HG03469 (cell line): ENCODE data around the gene WDR48.
A peak's percentile ranks its signal among the peaks of the same experiment; 100 is the strongest.

Experiments used
- ATAC-seq: cut with Tn5 transposase; IDR thresholded peaks from one replicate; pipeline ENCODE4 v1.9.1; 2021; ENCODE audit warnings: mild to moderate bottlenecking, moderate library complexity, moderate number of reproducible peaks; ENCODE audit not compliant: unreplicated experiment

Gene WDR48

DNA sequence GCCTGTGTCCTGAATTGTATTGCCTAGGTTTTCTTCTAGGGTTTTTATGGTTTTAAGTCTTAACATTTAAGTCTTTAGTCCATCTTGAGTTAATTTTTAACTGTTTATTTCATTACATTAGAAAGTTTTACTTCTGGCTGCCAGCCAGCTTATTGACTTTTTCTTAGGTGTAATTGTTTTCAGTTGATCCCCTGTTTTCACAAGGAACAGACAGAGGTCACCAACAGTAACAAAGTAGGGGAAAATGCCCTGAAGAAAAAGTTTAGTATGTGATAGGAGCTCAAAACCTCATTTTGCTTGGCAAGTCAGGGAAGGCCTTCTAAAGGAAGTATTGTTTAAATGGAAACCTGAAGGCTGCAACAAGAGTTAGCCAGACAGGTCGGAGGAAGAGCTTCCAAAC is 10.4 kb downstream of the WDR48 start:
- ATAC-seq = no peak

DNA sequence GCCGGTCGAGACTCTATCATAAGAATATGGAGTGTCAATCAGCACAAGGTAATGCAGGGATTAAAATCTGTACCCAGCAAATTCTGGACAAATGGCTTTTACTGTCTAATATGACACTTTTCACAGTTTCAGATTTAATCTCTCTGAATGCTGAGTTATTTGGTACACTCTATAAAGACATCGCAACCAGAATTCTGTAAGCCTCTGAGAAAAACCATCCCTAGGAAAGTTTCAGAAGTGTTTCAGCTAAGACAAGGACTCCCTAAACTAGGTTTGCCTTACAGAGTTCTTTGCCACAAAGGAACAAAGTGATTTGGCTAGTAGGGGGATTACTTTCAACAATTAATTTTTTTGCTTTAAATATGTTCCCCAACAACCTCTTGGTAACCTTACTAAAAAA is 11.3 kb downstream of the WDR48 start:
- no peak for ATAC-seq

DNA sequence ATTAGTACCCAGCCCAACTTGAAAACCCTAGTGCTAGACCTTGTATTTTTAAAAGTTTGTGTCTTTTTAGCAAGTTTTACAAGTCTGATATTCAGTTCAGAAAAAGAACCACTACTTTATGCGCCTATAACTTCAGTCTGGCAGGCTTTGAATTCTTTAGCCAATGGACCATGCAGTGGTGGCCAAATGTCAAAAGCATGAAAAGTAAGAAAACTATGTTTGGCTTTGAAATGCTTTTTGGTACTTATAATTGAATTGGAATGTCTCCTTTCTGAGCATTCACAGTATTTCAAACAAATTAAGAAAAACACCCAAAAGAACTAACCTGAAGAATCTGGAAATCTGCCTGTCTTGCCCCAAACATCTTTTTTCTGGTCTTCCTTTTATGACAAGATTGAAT is 12.8 kb downstream of the WDR48 start:
- no peak for ATAC-seq

DNA sequence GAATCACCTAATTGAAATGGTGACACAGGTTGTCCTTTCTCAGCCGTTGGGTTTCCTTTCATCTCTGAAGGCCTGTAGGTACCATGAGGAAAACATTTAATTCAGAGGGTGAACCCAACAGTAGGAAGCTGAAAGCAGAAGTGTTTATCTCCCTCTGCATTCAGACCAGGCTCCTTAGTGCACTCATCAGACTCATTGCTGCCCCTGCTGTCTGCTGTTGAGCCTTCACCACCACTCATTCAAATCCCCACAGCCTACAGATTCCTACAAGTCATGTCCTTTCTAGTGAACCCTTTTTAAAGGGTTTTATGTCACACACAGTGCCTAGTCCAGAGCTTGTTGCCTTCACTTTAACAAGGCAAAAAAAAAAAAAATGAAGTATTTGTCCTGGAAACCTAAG is 13.4 kb downstream of the WDR48 start:
- ATAC-seq = peak; percentile 91

DNA sequence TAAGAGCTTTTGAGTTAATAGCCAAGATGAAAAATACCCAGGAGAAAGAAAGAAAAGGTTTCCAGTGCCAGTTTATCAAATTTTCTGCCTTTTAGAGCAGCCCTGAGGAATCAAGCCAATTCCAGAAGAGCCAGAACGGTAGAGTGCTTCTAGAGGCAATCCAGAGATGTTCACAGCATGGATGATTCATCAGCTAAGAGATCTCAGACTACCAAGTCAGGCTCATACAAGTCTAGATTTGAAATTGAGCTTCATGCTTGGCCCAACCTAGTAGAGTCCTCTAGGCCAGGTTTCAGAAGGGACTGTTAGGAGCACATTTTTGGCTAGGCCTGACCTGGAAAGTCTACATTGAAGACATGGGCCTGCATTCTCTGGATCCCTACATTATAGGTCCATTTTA is 15.5 kb downstream of the WDR48 start:
- ATAC-seq = no peak

DNA sequence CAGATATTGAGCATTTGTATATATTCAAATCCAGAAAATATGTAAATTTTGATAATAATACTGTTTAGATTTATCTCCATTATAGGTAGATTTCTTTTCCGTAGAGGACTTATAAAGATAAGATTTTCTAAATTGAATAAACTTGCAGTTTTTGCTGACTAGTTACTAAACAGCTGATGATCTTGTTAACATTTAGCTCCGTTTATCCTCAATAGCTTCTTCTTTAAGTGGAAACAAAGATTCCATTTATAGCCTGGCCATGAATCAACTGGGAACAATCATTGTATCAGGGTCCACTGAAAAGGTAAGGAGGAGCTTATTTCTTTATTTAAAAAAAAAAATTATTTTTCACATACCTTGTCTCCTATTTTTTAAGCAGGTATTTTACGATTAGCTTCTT is 16.7 kb downstream of the WDR48 start:
- ATAC-seq = no peak

DNA sequence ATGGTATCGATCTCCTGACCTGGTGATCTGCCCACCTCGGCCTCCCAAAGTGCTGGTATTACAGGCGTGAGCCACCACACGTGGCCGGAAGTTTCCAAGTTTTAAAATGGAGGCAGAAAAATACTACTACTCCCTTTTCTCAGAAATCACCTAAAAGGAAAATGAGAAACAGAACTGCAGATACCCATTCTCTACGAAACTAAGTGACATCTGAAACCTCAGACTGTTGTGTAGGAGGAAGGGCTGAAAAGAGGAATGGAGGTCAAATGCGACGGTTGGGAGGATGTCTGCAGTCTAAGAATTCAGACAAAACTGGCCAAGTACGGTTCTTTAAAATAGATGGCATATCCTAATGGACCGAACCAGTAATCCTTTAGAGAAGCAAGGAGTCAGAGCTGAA is 24.1 kb downstream of the WDR48 start:
- no peak for ATAC-seq

DNA sequence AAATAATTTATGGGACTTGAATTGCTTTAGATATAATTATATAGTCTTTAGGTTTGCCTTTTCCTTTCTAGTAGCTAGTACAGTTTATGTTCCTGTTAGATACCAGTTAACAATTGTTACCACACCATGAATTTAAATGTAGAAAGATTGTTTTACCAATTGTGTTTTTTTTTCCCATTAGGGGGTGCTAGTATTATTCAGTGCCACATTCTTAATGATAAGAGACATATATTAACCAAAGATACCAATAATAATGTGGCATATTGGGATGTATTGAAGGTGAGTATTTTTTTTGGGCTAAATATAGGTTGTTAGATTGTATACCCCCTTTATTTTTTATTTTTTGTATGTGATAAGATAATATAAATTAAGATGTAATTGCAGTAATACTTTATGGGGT is 27.7 kb downstream of the WDR48 start:
- ATAC-seq = no peak

DNA sequence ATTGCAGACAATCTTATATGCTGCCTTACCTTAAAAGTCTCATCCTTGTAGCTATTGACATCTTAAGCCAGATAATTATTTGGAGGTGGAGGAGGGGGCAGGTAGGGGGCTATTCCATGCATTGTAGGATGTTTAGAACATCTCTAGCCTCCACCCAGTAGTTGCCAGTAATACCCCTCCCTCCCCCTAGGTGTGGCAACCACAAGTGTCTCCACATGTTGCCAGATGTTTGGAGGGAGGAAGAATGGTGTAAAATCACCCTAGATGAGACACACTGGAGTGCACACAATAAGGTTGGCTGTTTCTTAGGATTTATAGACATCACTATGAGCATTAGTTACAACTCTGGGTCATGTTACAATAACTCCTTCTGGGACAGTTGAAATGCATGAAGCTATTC is 28.2 kb downstream of the WDR48 start:
- no peak for ATAC-seq

DNA sequence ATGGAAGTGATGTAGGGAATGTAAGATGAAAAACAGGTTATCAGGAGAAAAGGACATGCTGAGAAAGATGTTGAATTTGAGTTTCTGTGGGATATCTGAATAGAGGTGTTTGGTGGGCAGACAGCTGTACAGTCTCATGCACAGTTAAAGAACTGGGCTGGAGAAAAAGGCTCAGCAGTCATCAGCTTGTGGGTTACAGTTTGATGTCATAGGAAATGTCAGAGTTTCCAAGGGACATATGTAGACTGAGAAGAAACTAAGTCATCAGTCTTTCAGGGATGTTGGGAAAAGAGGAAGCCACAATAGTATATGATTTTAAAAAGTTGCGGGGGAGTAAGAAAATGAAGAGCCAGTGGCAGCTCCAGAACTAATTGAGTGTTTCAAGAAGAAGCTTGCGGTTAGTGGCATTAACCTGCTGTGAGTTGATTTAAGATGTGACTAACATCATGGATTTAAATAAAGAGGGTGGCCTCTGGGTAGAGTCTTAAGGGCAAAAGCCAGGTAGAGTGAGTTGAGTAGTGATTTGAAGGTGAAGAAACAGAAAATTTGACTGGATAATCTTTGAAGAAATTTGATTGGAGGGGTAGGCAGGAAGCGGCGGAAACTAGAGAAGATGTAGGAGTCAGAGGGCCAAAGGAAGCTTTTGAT is 31.0 kb downstream of the WDR48 start:
- ATAC-seq = no peak

DNA sequence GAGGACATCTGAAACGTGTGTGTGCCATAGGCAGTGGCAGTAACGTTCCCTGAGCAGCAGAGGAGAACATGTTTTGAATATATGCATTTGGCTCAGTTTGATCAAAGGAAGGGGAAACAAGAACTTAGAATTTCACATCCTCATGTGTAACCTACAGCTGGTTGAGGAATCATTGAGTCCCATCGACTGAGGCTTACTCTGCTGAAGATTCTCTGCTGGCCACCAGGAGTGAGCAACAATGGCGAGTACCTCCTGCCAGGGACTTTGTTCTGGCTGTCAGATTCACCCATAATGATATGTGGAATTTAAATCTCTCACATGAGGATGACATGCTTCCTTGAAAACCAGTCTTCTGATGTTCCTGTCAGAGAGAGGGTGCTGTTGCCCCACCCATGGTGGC is 34.3 kb downstream of the WDR48 start:
- peak; percentile 61 for ATAC-seq

DNA sequence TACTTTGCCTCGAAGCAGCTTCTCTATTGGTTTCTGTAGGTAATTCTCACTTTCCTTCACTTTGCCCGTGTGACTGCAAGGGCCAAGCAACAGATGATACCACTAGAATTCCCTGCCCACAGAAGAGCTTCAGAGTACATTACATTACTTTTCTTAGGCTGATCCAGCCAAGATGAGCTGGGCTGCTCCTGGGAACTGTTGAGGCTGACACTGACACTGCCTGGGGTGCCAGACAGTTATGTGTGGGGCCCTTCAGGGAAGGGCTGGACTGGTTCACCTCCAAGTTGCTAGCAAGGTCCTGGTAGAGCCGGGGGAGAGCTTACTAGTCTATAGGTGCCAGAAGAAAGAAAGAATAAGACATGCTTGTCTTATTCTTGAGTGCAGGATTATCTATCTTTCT is 36.6 kb downstream of the WDR48 start:
- ATAC-seq = no peak

DNA sequence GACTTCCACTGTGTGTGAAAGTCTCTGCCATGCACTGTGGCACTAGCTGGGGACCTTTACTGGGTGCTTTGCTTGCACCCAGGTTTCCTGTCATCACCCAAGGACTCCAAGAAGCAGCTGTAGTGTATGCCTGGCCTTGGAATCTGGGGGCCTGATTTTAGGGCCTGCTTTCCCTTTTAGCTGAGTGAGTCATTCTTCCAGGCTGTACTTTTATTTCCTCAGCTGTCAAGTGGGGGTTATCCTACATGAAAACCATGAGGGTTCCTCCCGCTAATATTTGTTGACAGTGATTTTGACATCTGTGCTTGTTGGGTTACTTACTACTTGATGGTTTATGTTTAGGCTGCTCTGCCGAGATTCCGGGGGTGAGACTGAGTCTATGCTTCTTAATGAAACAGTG is 37.1 kb downstream of the WDR48 start:
- no peak for ATAC-seq

DNA sequence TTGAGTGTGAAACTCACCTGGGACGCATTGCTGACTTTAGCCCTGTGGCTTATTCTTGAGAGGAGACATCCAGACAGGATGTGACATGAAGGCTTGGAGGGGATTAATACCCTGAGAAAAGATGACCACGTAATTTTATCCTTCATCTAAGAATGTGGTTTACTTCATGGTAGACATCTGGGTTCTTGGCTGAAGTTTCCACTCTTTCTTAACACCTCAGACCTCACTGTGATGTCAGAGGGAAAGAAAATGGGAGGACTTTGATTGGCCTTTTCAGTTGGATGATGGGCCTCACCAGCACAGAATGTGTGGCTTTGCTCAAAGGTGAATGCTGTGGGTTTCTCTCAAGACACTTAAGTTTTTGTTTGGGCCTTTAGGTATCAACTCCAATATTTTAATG is 39.1 kb downstream of the WDR48 start:
- ATAC-seq = no peak

DNA sequence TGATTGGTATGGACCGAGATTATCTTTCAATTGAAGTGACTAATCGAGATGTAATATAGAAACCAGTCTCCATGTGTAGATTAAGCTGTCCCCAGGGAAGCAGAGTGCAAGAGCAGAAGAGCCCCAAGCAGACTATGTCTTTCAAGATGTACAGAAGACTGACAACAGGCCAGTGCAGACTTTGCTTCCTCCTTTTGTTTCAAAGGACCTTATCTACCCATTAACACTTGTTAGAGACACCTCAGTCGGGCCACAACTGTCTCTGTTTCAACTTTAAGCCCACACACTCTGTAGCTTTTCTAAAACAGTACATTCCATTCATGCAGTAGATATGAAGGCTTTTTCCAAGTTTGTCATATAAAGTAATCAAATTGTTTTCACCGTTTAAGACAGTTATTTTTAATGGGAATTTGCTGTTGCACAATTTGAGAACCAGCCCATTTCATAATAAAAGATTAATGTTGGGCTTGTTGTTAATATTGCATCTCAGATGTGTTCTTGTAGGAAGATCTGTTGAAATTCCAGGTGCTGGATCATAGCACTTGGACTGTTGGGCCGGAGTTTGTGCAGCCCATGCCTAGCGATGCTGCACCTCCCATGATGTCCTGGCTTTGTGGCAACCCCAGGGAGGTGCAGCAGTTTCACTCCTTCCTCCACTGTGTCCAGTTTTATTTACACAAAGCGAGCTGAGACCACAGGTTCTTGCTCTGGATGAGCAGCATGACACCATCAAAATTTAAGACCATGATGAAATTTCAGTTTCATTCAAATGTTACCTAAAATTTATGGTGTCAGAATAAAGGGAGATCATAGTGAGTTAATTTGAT is 43.2 kb downstream of the WDR48 start:
- no peak for ATAC-seq

DNA sequence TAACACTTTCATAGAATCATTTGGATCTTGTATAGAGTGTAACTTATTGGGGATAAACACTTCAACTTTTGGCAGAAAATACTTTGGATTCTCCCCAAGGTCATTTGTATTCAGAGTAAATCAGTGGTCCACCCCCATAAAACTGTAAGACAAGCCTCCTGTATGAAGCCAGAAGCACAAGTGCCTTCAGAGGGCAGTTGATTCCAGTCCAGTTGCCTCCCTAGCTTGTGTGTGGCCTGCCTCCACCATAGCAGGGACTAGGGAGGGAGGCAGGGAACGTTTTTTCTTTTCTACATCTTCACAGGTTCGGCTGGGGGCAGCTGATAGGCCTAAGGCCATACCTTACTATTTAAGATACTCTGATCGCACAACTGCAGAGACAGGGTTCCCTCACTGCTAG is 44.0 kb downstream of the WDR48 start:
- ATAC-seq = no peak

DNA sequence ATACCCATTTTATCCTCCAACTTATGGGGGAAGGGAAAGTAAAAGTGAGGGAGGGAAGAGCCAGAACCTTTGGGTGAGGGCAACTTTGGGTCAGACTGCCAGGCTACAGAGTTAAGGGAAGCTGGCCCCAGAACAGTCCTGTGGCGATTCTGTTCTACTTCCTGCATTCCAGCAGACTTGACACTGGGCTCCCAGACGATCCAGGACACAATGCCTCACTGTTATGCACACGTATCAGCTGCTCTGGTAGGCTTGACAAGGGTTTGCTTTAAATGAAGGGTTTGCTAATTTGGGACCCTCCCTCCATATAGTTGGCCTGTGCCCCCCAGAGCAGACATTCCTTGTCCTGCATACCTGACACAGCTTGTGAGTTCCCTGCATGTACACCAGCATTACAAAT is 45.0 kb downstream of the WDR48 start:
- ATAC-seq = no peak

DNA sequence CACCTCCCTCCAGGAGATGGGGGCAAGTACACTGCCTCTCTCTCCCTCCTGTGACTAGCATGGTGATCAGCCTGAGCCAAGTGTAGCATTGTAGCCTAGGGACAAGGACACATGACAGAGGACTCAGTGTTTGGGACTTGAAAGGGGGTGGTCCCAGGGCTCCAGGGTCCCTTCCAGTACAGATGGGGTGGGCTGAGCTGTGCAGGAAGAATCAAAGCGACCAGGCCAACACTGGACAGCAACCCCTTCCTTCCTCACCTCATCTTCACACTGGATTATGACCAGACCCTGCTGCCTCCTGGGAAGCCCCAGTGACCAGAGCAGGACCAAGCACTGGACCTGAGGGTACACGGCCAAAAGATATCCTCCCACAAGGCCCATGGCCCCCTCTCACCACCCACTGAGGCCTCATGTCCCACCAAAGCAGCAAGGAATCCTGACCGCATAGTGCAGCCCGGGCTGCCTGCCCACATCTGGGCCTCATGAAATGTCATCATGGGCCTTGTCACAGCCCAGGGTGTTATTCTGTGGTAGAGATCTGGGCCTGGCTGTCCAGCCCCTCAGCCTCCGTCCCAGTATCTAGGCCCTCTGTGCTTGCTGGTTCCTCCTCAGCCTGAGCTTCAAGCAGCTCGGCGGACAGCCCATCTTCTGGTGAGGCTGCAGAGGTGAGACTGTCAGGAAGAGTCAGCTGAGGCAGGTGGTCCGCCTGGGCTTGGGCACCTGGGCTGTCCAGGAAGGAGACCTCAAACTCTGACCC is 46.1 kb downstream of the WDR48 start:
- ATAC-seq = no peak

DNA sequence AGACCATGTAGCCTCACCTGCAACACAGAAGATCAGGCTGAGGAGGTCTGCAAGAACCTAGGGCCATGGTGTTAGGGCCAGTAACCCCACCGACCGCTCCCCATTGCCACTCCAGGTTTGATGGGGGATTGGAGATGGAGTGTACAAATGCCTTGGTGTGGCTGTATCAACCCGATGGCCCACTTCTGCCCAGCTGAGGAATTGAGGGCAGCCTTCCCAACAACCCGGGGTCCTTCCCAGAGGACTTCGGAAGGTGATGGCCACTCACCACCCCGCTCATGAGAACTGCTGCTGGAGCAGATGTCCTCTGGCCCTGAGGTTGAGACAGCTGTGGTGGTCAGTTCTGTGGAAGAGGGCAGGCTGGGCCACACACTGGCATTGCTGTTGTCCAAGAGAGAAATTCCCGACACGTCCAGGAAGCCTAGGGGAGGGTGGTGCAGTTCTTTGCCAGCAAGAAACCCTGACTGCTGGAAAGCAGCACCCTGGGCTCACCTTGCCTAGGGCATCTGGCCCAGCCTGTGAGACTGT is 46.7 kb downstream of the WDR48 start:
- no peak for ATAC-seq

DNA sequence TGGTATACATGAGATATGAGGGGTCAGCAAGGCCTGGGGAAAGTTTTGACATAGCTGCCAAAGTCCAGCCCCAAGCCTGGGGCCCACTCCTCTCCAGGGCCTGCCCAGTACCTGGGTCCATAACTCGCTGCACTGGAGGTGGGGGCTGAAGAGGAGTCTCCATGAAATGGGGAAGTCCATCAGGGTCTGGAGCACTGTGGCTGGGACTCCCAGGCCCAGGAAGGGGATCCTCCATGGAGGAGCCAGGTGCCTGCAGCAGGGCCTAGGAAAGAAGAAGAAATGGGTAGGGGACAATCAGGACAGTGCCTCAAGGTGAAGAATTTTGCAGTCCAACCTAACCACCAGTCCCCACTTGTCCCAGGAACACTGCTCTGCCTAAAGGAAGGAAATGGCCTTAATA is 47.4 kb downstream of the WDR48 start:
- no peak for ATAC-seq

DNA sequence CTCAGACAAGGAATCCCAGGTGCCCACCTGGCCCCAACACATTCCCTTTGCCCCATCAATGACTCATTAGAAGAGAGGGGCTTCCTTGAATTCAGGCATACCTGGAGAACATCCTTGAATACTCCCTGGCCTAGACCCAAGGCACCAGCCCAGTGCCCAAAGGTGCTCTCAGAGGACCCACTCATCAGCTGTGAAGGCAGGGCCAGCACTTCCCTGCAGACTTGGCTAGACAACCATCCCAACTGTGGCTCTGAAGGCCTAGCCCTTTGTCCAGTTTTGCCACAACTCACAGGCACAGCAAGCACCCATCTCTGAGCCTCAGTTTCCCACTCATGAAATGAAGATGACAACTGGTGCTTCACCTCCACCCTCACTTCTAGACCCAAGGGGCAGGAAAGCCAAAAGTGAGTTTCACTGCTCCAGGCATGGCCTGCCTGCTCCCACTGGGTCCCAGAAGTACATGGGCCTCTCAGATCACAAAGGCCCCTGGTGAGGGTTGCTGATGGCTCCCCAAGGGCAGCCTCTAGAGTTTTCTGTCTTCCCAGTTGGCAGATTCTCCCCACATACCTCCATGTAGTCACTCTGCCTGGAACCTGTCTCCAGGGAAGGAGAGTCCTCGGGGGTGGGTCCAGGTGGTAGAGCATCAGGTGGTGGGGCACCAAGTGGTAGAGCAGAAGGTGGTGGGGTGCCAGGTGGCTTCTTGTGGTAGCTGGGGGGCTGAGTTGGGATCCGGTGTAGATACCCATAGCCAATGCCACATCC is 48.1 kb downstream of the WDR48 start:
- ATAC-seq = no peak
